Measurements from ENCODE around the gene NMNAT3. TPM values are rescaled to one million over a fixed set of nuclear protein-coding genes. Genes with fewer than 3 reads are reported as not detected.

NMNAT3 gene
- total RNA-seq, 2 experiments from 2014 or later: 0.15 TPM; not detected in 1

- H3K36me3 ChIP-seq (ENCODE audit: insufficient read depth, low read length): no peaks in the 10 kb centered on the region
- intact Hi-C loops (cut with micrococcal nuclease; ENCODE audit: unreplicated experiment): no loop called here
- no peaks in the 10 kb centered on the region for H3K9me2 ChIP-seq (ENCODE audit: insufficient read depth, low read length)
- TF ChIP-seq CTCF (conservative IDR thresholded peaks at IDR 0.05; ENCODE audit: low read length) (no peak), EZH2phosphoT487 (IDR thresholded peaks at IDR 0.05; ENCODE audit: borderline replicate concordance, low read depth, low read length) (no peak)
- ChIA-PET CTCF (ENCODE audit: unreplicated experiment) (interaction anchor here (0.6 kb wide), 1 partner anchor 418 kb away, joined by 11 read pairs; no protein-coding TSS in a partner anchor), POLR2A (interaction anchor here (0.7 kb wide), 1 partner anchor 206 kb away, joined by 3 read pairs; no protein-coding TSS in a partner anchor)
- H3K4me3 ChIP-seq (ENCODE audit: low read depth, low read length, poor library complexity, severe bottlenecking): no peak overlapping the region
- H3K9me3 ChIP-seq (ENCODE audit: low read length): no peaks in the 10 kb centered on the region
- H3K4me1 ChIP-seq (ENCODE audit: insufficient read depth, low read length, poor library complexity, severe bottlenecking): no peaks in the 10 kb centered on the region
- DNase-seq (ENCODE audit: low spot score): no peak
- H3K27ac ChIP-seq (ENCODE audit: low read depth, low read length, poor library complexity, severe bottlenecking): no peak overlapping the region
- no peak overlapping the region for H3K4me2 ChIP-seq (ENCODE audit: low read length)
- H3K79me2 ChIP-seq (ENCODE audit: insufficient read depth, low read depth, low read length): no peaks in the 10 kb centered on the region
- no peaks in the 10 kb centered on the region for H4K20me1 ChIP-seq (ENCODE audit: insufficient read depth, low read length)
- no TSS peak for BruUV-seq (replicated peaks)
- no peak overlapping the region for H2AFZ ChIP-seq (ENCODE audit: low read length)
Measured at GRCh38 chr3:139691619-139692018, 13.8 kb upstream of the NMNAT3 start.

- H3K27ac ChIP-seq (ENCODE audit: low read depth, low read length, poor library complexity, severe bottlenecking): no peak overlapping the region
- TF ChIP-seq CTCF (conservative IDR thresholded peaks at IDR 0.05; ENCODE audit: low read length) (no peak), EZH2phosphoT487 (IDR thresholded peaks at IDR 0.05; ENCODE audit: borderline replicate concordance, low read depth, low read length) (no peak)
- H3K4me3 ChIP-seq (ENCODE audit: low read depth, low read length, poor library complexity, severe bottlenecking): no peak overlapping the region
- DNase-seq (ENCODE audit: low spot score): no peak
- no TSS peak for BruUV-seq (replicated peaks)
- no peaks in the 10 kb centered on the region for H3K4me1 ChIP-seq (ENCODE audit: insufficient read depth, low read length, poor library complexity, severe bottlenecking)
- H2AFZ ChIP-seq (ENCODE audit: low read length): no peak overlapping the region
- H3K79me2 ChIP-seq (ENCODE audit: insufficient read depth, low read depth, low read length): no peaks in the 10 kb centered on the region
- intact Hi-C loops (cut with micrococcal nuclease; ENCODE audit: unreplicated experiment): no loop called here
- no peak overlapping the region for H3K4me2 ChIP-seq (ENCODE audit: low read length)
- no peaks in the 10 kb centered on the region for H3K36me3 ChIP-seq (ENCODE audit: insufficient read depth, low read length)
- POLR2A ChIA-PET: no interaction called here
- H3K9me3 ChIP-seq (ENCODE audit: low read length): no peaks in the 10 kb centered on the region
- H3K9me2 ChIP-seq (ENCODE audit: insufficient read depth, low read length): no peaks in the 10 kb centered on the region
- no peaks in the 10 kb centered on the region for H4K20me1 ChIP-seq (ENCODE audit: insufficient read depth, low read length)
- CTCF ChIA-PET (ENCODE audit: unreplicated experiment): interaction anchor here (0.5 kb wide), 1 partner anchor 765 kb away, joined by 3 read pairs; no protein-coding TSS in a partner anchor
Measured at GRCh38 chr3:139689708-139690228, 12.0 kb upstream of the NMNAT3 start.

- Histone ChIP-seq H2AFZ (ENCODE audit: low read length) (no peak overlapping the region), H3K4me3 (ENCODE audit: low read depth, low read length, poor library complexity, severe bottlenecking) (no peak overlapping the region), H3K79me2 (ENCODE audit: insufficient read depth, low read depth, low read length) (no peaks in the 10 kb centered on the region), H4K20me1 (ENCODE audit: insufficient read depth, low read length) (no peaks in the 10 kb centered on the region), H3K9me3 (ENCODE audit: low read length) (no peaks in the 10 kb centered on the region), H3K4me1 (ENCODE audit: insufficient read depth, low read length, poor library complexity, severe bottlenecking) (no peaks in the 10 kb centered on the region), H3K36me3 (ENCODE audit: insufficient read depth, low read length) (no peaks in the 10 kb centered on the region), H3K4me2 (ENCODE audit: low read length) (no peak overlapping the region), H3K9me2 (ENCODE audit: insufficient read depth, low read length) (no peaks in the 10 kb centered on the region), H3K27ac (ENCODE audit: low read depth, low read length, poor library complexity, severe bottlenecking) (no peak overlapping the region)
- BruUV-seq (replicated peaks): no TSS peak
- ChIA-PET POLR2A (no interaction called here), CTCF (ENCODE audit: unreplicated experiment) (interaction anchor here (0.5 kb wide), 1 partner anchor 764 kb away, joined by 3 read pairs; no protein-coding TSS in a partner anchor)
- no peak for TF ChIP-seq CTCF (conservative IDR thresholded peaks at IDR 0.05; ENCODE audit: low read length)
- no peak for TF ChIP-seq EZH2phosphoT487 (IDR thresholded peaks at IDR 0.05; ENCODE audit: borderline replicate concordance, low read depth, low read length)
- DNase-seq (ENCODE audit: low spot score): no peak
- intact Hi-C loops (cut with micrococcal nuclease; ENCODE audit: unreplicated experiment): no loop called here
Measured at GRCh38 chr3:139689122-139689521, 11.3 kb upstream of the NMNAT3 start.
